RWPE2 (cell line): ENCODE results near the gene AXDND1.

Source experiments
- ATAC-seq: fragments of 200-7000 bp; cut with Tn5 transposase; 3 replicates; pipeline ENCODE4 v1.9.1; 2021; ENCODE audit warnings: low read depth
- DNase-seq: peaks from one replicate; pipeline ENCODE4 v3.0.0-alpha.2; 2020; ENCODE audit warnings: low spot score
- H3K27ac ChIP-seq: fragments of 450-650 bp; 2 replicates; pipeline ENCODE4 v1.5.1; 2017; ENCODE audit warnings: mild to moderate bottlenecking; ENCODE audit not compliant: poor library complexity, severe bottlenecking
- H3K27me3 ChIP-seq: fragments of 250-450 bp; sonication (Bioruptor Pico); 2 replicates; pipeline ENCODE4 v1.5.1; 2021; ENCODE audit warnings: mild to moderate bottlenecking, moderate library complexity; ENCODE audit not compliant: insufficient read depth, poor library complexity, severe bottlenecking
- H3K36me3 ChIP-seq: fragments of 250-450 bp; sonication (Bioruptor Pico); 2 replicates; pipeline ENCODE4 v1.5.1; 2020; ENCODE audit warnings: low read depth, mild to moderate bottlenecking, moderate library complexity
- H3K4me1 ChIP-seq: fragments of 250-450 bp; sonication (Bioruptor Pico); 2 replicates; pipeline ENCODE4 v1.5.1; 2021; ENCODE audit warnings: mild to moderate bottlenecking, moderate library complexity; ENCODE audit not compliant: insufficient read depth, poor library complexity, severe bottlenecking
- H3K4me3 ChIP-seq: fragments of 250-450 bp; sonication (Bioruptor Pico); 2 replicates; pipeline ENCODE4 v1.5.1; 2021; ENCODE audit warnings: mild to moderate bottlenecking, moderate library complexity; ENCODE audit not compliant: severe bottlenecking
- H3K9me3 ChIP-seq: fragments of 250-450 bp; sonication (Bioruptor Pico); 2 replicates; pipeline ENCODE4 v1.5.1; 2021; ENCODE audit warnings: mild to moderate bottlenecking, moderate library complexity; ENCODE audit not compliant: severe bottlenecking
- CTCF ChIP-seq: fragments of 450-650 bp; IDR thresholded peaks from one replicate; pipeline ENCODE4 v1.5.1; 2017; ENCODE audit warnings: mild to moderate bottlenecking, moderate library complexity; ENCODE audit not compliant: poor library complexity, severe bottlenecking

AXDND1 gene

GRCh38 chr1:179329862-179330261 lies 35.9 kb upstream of the AXDND1 start:
- no peaks in the 10 kb centered on the region for H3K36me3 ChIP-seq
- no peak overlapping the region for H3K4me3 ChIP-seq
- ATAC-seq (no peak), DNase-seq (no peak)
- no peaks in the 10 kb centered on the region for H3K27me3 ChIP-seq
- no peak overlapping the region for H3K27ac ChIP-seq
- H3K9me3 ChIP-seq: no peaks in the 10 kb centered on the region
- H3K4me1 ChIP-seq: no peaks in the 10 kb centered on the region
- TF ChIP-seq CTCF: no peak

GRCh38 chr1:179334440-179334839 lies 31.3 kb upstream of the AXDND1 start:
- no peak overlapping the region for H3K27ac ChIP-seq
- peaks cover 20% of the 10 kb centered on the region for H3K36me3 ChIP-seq
- H3K27me3 ChIP-seq: no peaks in the 10 kb centered on the region
- H3K4me1 ChIP-seq: no peaks in the 10 kb centered on the region
- ATAC-seq (no peak), DNase-seq (no peak)
- no peak for TF ChIP-seq CTCF
- H3K9me3 ChIP-seq: peaks cover 2% of the 10 kb centered on the region
- no peak overlapping the region for H3K4me3 ChIP-seq

GRCh38 chr1:179337288-179337687 lies 28.5 kb upstream of the AXDND1 start:
- ATAC-seq (no peak), DNase-seq (no peak)
- no peak for TF ChIP-seq CTCF
- Histone ChIP-seq H3K27ac (no peak overlapping the region), H3K4me1 (no peaks in the 10 kb centered on the region), H3K9me3 (peaks cover 2% of the 10 kb centered on the region), H3K27me3 (no peaks in the 10 kb centered on the region), H3K4me3 (no peak overlapping the region), H3K36me3 (peaks cover 37% of the 10 kb centered on the region)

- no peak for ATAC-seq
- no peak for DNase-seq
- TF ChIP-seq CTCF: no peak
- Histone ChIP-seq H3K9me3 (peaks cover 2% of the 10 kb centered on the region), H3K36me3 (peaks cover 43% of the 10 kb centered on the region), H3K27ac (no peak overlapping the region), H3K27me3 (no peaks in the 10 kb centered on the region), H3K4me3 (no peak overlapping the region), H3K4me1 (no peaks in the 10 kb centered on the region)
Measured at GRCh38 chr1:179337942-179338560, 27.7 kb upstream of the AXDND1 start.

- H3K27me3 ChIP-seq: no peaks in the 10 kb centered on the region
- no peaks in the 10 kb centered on the region for H3K4me1 ChIP-seq
- H3K9me3 ChIP-seq: peaks cover 2% of the 10 kb centered on the region
- H3K27ac ChIP-seq: no peak overlapping the region
- peaks cover 47% of the 10 kb centered on the region for H3K36me3 ChIP-seq
- no peak overlapping the region for H3K4me3 ChIP-seq
- no peak for DNase-seq
- no peak for ATAC-seq
- TF ChIP-seq CTCF: no peak
Measured at GRCh38 chr1:179340918-179341317, 24.9 kb upstream of the AXDND1 start.
